Muscle layer of duodenum (tissue), 2 donors: Measurements from ENCODE around the gene EYS.

Experiments used
- H3K27ac ChIP-seq: one replicate; pipeline ENCODE4 v1.7.0; 2013; ENCODE audit warnings: mild to moderate bottlenecking, low read length
- H3K27me3 ChIP-seq: one replicate; pipeline ENCODE4 v1.7.0; 2013; ENCODE audit warnings: low read depth, mild to moderate bottlenecking, control low read depth, low read length
- H3K36me3 ChIP-seq, 2 donors: one replicate each; pipeline ENCODE4 v1.7.0; 2013; ENCODE audit warnings: low read length in 2 of 2, control low read depth in 1 of 2, mild to moderate bottlenecking in 1 of 2; ENCODE audit not compliant: insufficient read depth in 2 of 2, control insufficient read depth in 1 of 2
- H3K4me1 ChIP-seq, 2 donors: one replicate each; pipeline ENCODE4 v1.7.0; 2013; ENCODE audit warnings: low read length in 2 of 2, mild to moderate bottlenecking in 2 of 2, control low read depth in 1 of 2, moderate library complexity in 1 of 2; ENCODE audit not compliant: insufficient read depth in 2 of 2, control insufficient read depth in 1 of 2
- H3K4me3 ChIP-seq, 2 donors: one replicate each; pipeline ENCODE4 v1.7.0; 2013; ENCODE audit warnings: low read length in 2 of 2, low read depth in 1 of 2, mild to moderate bottlenecking in 1 of 2
- H3K9me3 ChIP-seq, 2 donors: one replicate each; pipeline ENCODE4 v1.7.0; 2013; ENCODE audit warnings: low read length in 2 of 2, control low read depth in 1 of 2, mild to moderate bottlenecking in 1 of 2; ENCODE audit not compliant: control insufficient read depth in 1 of 2
- donor health status: healthy.

EYS gene

DNA sequence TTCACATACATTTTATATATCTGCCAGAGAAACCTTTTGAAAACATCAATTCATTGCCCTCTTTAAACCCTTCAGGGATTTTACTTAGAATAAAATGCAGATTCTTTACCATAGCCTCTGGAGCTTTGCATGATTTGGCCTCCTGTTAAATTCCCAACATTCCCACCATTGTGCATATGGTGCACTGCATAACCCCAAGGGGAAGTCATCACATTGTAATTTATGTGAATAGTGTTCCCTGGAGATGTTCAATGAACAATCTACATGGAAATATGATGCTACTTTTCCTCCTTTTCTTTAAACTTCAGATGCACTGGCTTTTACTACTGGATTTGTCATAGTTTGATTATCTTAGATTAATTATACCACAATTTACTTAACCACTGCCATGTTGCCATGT is 1976.7 kb downstream of the EYS start:
- no peak overlapping the region for H3K4me3 ChIP-seq
- no peaks in the 10 kb centered on the region for H3K27me3 ChIP-seq
- H3K36me3 ChIP-seq = no peaks in the 10 kb centered on the region
- H3K9me3 ChIP-seq = no peaks in the 10 kb centered on the region
- H3K27ac ChIP-seq = no peak overlapping the region
- no peaks in the 10 kb centered on the region for H3K4me1 ChIP-seq

DNA sequence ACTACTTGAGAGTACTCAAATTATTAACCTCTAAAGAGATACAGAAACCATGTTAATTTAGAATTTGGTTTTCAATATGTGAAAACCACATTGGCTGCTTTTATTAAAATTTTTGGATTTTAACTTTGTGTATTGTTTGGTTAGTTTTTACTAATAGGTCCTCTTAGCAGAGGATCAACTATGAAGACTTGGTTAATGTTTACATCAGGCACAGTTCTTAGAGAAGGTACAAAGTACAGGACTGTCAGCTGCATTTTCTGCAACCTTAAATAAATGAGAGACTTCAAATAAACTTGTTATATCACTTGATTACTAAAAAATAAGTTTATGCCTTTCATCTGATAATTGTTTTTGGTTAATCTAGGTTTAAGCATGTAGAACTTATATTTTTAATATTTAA is 1982.3 kb downstream of the EYS start:
- no peak overlapping the region for H3K27ac ChIP-seq
- no peak overlapping the region for H3K4me3 ChIP-seq
- H3K4me1 ChIP-seq = no peaks in the 10 kb centered on the region
- H3K36me3 ChIP-seq = no peaks in the 10 kb centered on the region
- no peaks in the 10 kb centered on the region for H3K9me3 ChIP-seq
- H3K27me3 ChIP-seq = no peaks in the 10 kb centered on the region

DNA sequence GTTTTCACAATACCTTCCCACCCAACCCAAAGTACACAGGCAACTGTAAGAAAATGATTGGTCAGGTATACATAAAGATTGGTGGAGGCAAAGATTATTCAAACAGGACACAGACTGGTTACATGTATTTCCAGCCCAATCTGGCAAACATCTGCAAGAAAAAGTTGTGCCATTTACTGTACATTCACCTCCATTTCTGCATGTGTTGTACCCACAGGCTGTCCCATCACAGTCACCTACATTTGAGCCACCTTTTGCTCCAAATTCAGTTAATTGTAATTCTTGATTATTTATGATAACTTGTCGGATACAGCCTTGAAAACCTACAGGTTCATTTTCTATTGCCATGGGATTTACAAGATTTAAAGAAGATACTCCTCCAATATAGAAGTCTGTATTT is 1985.8 kb downstream of the EYS start:
- Histone ChIP-seq H3K4me3 (no peak overlapping the region), H3K9me3 (no peaks in the 10 kb centered on the region), H3K27ac (no peak overlapping the region), H3K4me1 (no peaks in the 10 kb centered on the region), H3K27me3 (no peaks in the 10 kb centered on the region), H3K36me3 (no peaks in the 10 kb centered on the region)

DNA sequence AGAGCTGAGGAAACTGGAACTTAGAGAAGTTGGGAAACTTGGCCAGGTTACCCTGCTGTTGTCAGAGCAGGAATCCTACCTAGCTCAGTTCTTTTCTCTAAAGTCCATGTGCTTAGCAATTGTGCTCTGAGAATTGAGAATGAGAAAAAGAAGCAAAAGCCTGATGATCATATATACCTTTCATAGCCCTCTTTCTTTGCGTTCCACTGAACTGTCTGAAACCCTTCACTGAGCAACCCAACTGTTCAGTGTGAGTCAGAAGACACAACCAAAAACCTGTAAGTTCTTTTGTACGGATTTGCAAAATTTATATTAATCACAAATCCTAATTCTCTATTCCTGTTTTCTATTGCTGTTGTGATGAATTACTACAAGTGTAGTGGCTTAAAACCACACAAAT is 1990.9 kb downstream of the EYS start:
- Histone ChIP-seq H3K9me3 (no peaks in the 10 kb centered on the region), H3K27me3 (no peaks in the 10 kb centered on the region), H3K4me1 (no peaks in the 10 kb centered on the region), H3K4me3 (no peak overlapping the region), H3K27ac (no peak overlapping the region), H3K36me3 (peaks cover 21 to 24% of the 10 kb centered on the region in 2 donors)

DNA sequence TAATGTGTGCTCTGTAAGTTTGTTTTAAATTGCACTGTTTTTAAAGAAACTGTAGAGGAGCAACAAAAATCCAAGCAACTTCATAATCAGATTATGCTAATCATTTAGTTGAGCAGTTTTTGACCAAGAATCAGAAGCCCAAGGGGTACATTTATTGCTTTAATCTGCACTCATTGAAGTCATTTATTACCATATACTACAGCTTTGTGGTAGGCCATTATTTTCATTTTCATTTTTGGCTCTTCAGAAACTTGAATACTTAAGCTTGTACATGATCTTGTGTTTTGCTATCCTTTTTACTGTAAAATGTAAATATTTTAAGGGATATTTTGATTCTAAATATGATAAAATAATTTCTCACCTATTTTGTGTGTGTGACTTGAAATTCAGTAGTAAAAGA is 1992.9 kb downstream of the EYS start:
- Histone ChIP-seq H3K27me3 (no peaks in the 10 kb centered on the region), H3K4me1 (no peaks in the 10 kb centered on the region), H3K4me3 (no peak overlapping the region), H3K27ac (no peak overlapping the region), H3K36me3 (peaks cover 40 to 44% of the 10 kb centered on the region in 2 donors), H3K9me3 (no peaks in the 10 kb centered on the region)

DNA sequence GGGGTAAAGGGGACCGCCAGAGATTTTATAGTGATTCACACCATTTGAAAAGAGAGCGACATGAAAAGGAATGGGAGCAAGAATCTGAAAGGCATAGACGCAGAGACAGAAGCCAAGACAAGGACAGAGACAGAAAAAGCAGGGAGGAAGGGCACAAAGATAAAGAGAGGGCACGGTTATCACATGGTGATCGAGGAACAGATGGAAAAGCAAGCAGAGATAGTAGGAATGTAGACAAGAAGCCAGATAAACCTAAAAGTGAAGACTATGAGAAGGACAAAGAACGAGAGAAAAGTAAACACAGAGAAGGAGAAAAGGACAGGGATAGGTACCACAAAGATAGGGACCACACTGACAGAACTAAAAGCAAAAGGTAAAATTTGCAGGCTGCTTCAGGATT is 1993.7 kb downstream of the EYS start:
- no peaks in the 10 kb centered on the region for H3K27me3 ChIP-seq
- no peaks in the 10 kb centered on the region for H3K9me3 ChIP-seq
- H3K36me3 ChIP-seq = peaks cover 41 to 45% of the 10 kb centered on the region in 2 donors

DNA sequence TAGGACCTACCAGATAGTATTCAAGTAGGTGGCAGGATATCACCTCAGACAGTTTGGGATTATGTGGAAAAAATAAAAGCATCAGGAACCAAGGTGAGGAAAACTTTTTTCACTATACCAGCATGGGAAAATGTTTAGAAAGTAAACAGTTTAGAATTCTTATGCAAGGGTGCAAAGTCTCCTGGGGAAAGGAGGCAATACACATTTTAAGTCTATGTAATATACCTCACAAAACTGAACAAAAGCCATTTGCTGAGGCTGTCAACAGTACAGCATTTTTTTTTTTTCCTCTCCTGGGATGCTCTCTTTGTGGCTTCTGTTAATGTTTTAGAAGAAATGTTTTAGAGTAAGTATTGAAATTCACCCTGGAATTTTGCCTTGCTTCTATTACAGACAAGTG is 1997.9 kb downstream of the EYS start:
- Histone ChIP-seq H3K9me3 (no peaks in the 10 kb centered on the region), H3K36me3 (peaks cover 57 to 58% of the 10 kb centered on the region in 2 donors), H3K4me3 (no peak overlapping the region)

More for the DNA sequence above, 1993.7 kb downstream of the EYS start:
- H3K4me3 ChIP-seq = no peak overlapping the region
- H3K4me1 ChIP-seq = no peaks in the 10 kb centered on the region
- H3K27ac ChIP-seq = no peak overlapping the region

DNA sequence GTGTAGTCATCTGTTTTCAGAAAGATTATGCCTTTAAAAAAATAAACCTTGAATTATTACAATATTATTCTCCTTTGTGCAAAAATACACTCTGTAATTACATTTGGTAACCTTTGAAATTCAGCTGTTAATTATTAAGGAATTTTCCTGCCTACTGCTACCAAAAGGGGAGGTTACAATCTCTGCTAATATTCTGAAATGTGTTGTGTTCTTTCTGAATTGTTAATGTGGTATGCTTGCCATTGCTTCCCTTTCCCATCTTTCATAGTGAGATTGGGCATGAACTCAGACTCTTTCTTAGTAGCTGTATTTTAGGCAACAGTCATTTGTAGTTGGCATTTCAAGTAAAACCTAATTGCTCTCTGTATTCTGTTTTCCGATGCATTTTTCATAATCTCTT is 1998.4 kb downstream of the EYS start:
- Histone ChIP-seq H3K27me3 (no peaks in the 10 kb centered on the region), H3K4me1 (no peaks in the 10 kb centered on the region), H3K4me3 (no peak overlapping the region), H3K36me3 (peaks cover 60 to 61% of the 10 kb centered on the region in 2 donors), H3K27ac (no peak overlapping the region), H3K9me3 (no peaks in the 10 kb centered on the region)

More for the DNA sequence above, 1997.9 kb downstream of the EYS start:
- no peak overlapping the region for H3K27ac ChIP-seq
- H3K4me1 ChIP-seq = no peaks in the 10 kb centered on the region
- H3K27me3 ChIP-seq = no peaks in the 10 kb centered on the region

DNA sequence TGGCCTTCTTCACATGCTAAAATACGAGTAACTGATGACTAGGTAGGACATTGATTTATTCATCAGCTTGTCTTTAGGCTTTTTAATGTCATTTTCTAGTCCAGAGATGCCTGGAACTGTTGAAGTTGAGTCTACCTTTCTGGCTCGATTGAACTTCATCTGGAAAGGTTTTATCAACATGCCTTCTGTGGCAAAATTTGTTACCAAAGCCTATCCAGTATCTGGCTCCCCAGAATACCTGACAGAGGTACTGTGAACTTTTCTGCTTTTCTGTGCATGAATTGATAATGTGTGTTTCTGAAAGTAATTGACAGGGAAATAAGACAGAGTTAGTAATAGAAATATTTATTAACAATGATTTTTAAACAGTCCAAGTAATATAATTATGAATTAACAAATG is 2000.4 kb downstream of the EYS start:
- no peak overlapping the region for H3K27ac ChIP-seq
- H3K4me1 ChIP-seq = no peaks in the 10 kb centered on the region
- peaks cover 51 to 55% of the 10 kb centered on the region in 2 donors for H3K36me3 ChIP-seq
- no peaks in the 10 kb centered on the region for H3K27me3 ChIP-seq
- H3K4me3 ChIP-seq = no peak overlapping the region
- H3K9me3 ChIP-seq = no peaks in the 10 kb centered on the region

DNA sequence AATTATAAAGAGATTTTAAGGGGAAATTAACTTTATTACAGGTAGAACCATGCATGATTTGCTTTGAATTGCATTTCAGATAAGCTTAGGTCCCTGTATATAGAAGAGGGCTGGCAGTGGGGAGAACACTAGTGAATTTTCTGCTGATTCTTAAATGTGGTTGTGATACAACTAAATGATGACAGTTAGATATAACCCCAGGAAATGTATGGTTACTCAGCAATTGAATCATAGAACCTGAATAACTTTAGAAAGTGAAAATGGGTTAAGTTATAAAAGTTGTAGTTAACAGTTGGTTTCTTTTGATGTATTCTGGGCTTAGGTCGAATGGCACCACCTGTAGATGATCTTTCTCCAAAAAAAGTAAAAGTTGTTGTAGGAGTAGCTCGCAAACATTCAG is 2001.3 kb downstream of the EYS start:
- Histone ChIP-seq H3K27me3 (no peaks in the 10 kb centered on the region), H3K4me1 (no peaks in the 10 kb centered on the region), H3K9me3 (no peaks in the 10 kb centered on the region), H3K4me3 (no peak overlapping the region), H3K27ac (no peak overlapping the region), H3K36me3 (peaks cover 45 to 50% of the 10 kb centered on the region in 2 donors)

DNA sequence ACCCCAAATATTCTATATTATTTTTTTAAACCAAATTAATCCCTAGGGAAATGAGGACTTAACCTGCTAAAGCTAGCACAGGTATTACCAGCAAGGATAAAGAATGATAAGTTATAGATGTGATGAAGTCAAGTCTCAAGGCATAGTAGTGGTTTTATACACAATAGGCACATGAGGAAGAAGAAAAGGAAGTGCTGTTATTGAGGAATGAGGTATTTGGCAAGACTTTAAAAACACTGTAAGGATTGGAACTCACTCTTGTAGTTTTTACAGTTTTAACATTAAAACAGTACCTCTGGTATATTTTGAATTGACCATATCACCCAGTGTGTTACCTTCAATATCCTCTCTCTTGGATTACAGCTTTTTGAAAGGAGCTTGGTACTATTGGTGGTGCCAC is 2016.8 kb downstream of the EYS start:
- Histone ChIP-seq H3K36me3 (no peaks in the 10 kb centered on the region), H3K27ac (no peak overlapping the region), H3K4me3 (no peak overlapping the region), H3K4me1 (peaks cover 0 to 6% of the 10 kb centered on the region in 2 donors), H3K27me3 (no peaks in the 10 kb centered on the region), H3K9me3 (no peaks in the 10 kb centered on the region)

DNA sequence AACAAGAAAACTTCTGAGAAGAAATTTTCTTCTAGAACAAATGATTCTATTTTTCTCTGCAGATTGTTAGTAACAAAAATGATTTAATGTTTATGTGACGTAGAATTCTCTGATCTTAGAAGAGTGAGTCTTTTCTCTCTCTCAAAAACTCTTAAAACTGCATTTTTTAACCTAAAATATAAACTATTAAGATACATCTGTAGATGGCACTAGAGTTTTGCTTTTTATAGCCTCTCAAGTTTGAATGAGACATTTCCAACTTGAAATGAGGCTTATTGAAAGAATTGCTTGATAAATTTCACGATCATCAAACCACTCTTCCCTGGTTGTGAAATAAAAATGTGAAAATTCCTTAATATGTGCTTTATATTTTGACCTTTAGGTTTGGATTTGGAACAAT is 2017.6 kb downstream of the EYS start:
- H3K27me3 ChIP-seq = no peaks in the 10 kb centered on the region
- H3K36me3 ChIP-seq = peaks cover 3 to 5% of the 10 kb centered on the region in 2 donors
- H3K27ac ChIP-seq = no peak overlapping the region

More for the DNA sequence above, 2017.6 kb downstream of the EYS start:
- Histone ChIP-seq H3K4me3 (no peak overlapping the region), H3K4me1 (peaks cover 0 to 6% of the 10 kb centered on the region in 2 donors), H3K9me3 (no peaks in the 10 kb centered on the region)
